ENCODE measurements around the gene CAV3. TPM values are rescaled to one million over a fixed set of nuclear protein-coding genes. Genes with fewer than 3 reads are reported as not detected.

Gene CAV3
- total and polyA plus RNA-seq, 12 donors, result not detected

DNA sequence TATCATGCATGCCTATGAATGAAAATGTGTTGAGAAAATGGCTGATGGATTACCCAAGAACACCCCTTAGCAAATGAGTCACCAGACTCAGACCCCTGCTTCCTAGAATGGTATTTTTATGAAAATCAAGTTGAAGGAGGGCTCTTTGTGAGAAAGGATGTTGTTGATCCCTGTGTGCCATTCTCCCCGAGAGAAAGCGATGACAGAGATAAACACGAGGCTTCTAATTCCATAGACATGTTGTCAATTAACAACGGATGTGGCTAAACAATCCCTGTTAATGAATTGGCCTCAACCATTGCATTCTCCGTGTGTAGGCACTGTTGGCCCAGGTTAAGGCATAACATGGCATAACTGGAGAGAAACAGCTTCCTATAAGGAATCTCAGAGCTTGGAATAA, 41.6 kb downstream of the CAV3 start:
- intact Hi-C loops (cut with DNase I), result no loop called here
- H3K9me3 ChIP-seq (replicated peaks in 1 of 3), result no peaks in the 10 kb centered on the region
- H3K27ac ChIP-seq, result no peak overlapping the region
- WGBS, 4 donors, result 85 to 91% (median 87%) methylated on average over 5 of the region's 5 CpGs
- no peaks in the 10 kb centered on the region for H3K4me1 ChIP-seq (replicated peaks in 1 of 2)
- DNase-seq, result no peak
- H3K4me3 ChIP-seq, result no peak overlapping the region
- peaks cover 4% of the 10 kb centered on the region for H3K27me3 ChIP-seq
- no peak for TF ChIP-seq POLR2A (IDR thresholded peaks at IDR 0.05)
- TF ChIP-seq, protein P1, sequence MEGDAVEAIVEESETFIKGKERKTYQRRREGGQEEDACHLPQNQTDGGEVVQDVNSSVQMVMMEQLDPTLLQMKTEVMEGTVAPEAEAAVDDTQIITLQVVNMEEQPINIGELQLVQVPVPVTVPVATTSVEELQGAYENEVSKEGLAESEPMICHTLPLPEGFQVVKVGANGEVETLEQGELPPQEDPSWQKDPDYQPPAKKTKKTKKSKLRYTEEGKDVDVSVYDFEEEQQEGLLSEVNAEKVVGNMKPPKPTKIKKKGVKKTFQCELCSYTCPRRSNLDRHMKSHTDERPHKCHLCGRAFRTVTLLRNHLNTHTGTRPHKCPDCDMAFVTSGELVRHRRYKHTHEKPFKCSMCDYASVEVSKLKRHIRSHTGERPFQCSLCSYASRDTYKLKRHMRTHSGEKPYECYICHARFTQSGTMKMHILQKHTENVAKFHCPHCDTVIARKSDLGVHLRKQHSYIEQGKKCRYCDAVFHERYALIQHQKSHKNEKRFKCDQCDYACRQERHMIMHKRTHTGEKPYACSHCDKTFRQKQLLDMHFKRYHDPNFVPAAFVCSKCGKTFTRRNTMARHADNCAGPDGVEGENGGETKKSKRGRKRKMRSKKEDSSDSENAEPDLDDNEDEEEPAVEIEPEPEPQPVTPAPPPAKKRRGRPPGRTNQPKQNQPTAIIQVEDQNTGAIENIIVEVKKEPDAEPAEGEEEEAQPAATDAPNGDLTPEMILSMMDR (IDR thresholded peaks at IDR 0.05), result no peak
- H3K36me3 ChIP-seq (replicated peaks in 1 of 2), result no peaks in the 10 kb centered on the region

DNA sequence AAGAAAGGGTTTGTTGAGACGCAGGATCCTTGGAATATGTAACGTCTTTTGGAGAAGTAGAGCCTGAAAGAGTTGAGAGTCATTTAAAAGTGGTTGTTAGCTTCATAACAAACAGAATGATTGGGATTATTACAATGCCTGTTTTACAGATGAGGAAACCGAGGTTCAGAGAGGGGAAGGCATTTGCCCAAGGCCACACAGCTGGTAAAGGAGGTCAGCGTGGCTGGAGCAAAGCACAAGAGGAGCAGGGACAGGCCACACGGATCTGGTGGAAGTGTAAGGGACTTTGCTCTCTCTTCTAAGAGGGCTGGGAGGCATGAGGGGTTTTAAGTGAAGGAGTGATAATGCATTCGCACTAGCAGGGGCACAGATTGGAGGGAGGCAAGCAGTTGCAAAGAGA, 42.0 kb downstream of the CAV3 start:
- intact Hi-C loops (cut with DNase I), result no loop called here
- TF ChIP-seq, protein P1 (IDR thresholded peaks at IDR 0.05), result no peak
- no peak for TF ChIP-seq POLR2A (IDR thresholded peaks at IDR 0.05)
- no peak overlapping the region for H3K4me3 ChIP-seq
- H3K9me3 ChIP-seq (replicated peaks in 1 of 3), result no peaks in the 10 kb centered on the region
- H3K27me3 ChIP-seq, result no peaks in the 10 kb centered on the region
- DNase-seq, result no peak
- H3K36me3 ChIP-seq (replicated peaks in 1 of 2), result no peaks in the 10 kb centered on the region
- no peak overlapping the region for H3K27ac ChIP-seq
- 79 to 93% (median 80%) methylated on average over 6 of the region's 6 CpGs for WGBS, 4 donors
- H3K4me1 ChIP-seq (replicated peaks in 1 of 2), result no peaks in the 10 kb centered on the region

DNA sequence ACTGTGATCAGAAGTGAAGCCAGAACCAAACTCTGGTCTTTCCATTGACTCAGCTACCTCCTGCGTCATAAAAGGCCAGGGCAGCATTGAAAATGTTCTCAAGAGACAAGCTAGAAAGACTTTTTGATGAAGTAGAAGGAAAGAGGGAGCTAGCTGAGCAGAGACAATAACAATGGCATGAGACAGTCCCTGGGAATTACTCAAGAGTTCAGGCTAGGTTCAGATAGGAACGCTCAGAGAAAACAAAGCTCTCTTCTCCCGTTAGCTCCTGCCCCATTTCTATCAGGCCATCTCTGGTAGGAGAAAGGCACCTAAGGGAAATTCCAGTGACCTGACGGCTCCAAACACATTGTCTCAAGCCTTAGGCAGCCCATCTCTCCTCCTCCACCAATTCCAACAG, 42.8 kb downstream of the CAV3 start:
- no peak overlapping the region for H3K4me3 ChIP-seq
- 56 to 78% (median 68%) methylated on average over 4 of the region's 4 CpGs for WGBS, 4 donors
- DNase-seq, result no peak

DNA sequence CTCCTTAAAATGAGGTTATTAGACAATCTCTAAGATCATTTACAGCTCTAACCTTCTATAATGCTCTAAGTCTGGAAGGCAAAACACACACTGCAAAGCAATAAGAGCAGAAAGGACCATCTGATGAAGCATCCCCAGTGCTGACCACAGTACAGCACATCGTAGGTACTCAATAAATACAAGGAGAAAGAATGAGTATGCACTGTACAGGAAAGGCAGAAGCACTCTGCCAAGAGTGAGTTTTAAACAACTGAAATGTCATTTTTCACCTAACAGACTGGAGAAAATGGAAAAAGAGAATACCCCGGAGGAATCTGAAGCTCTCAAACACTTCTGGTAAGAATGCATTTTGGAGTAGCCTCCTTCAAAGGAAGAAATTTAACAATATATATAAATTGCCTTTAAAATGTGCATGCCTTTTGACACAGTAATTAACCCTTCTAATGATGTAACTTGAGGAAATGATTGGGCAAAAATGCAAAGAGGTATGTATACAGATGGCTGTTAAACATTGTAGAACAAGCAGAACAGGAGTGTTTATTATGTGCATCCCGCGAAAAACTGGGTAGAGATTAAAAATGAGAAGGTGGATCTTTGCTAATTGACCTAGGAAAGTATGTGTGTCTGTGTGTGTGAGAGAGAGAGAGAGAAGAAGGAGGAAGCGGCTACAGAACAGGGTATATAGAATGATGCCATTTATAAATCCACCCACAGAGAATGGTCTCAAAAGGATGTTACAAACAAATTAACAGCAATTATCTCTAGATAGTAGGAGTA, 43.8 kb downstream of the CAV3 start:
- intact Hi-C loops (cut with DNase I), result no loop called here
- Histone ChIP-seq H3K27ac (no peak overlapping the region), H3K36me3 (replicated peaks in 1 of 2) (no peaks in the 10 kb centered on the region), H3K4me3 (no peak overlapping the region), H3K9me3 (replicated peaks in 1 of 3) (no peaks in the 10 kb centered on the region), H3K4me1 (replicated peaks in 1 of 2) (no peaks in the 10 kb centered on the region), H3K27me3 (no peaks in the 10 kb centered on the region)
- WGBS, 4 donors, result 77 to 90% (median 78%) methylated on average over 5 of the region's 5 CpGs
- TF ChIP-seq, protein P1 (IDR thresholded peaks at IDR 0.05), result no peak
- TF ChIP-seq POLR2A (IDR thresholded peaks at IDR 0.05), result no peak
- no peak for DNase-seq

More for the DNA sequence above, 42.8 kb downstream of the CAV3 start:
- Histone ChIP-seq H3K36me3 (replicated peaks in 1 of 2) (no peaks in the 10 kb centered on the region), H3K27ac (no peak overlapping the region), H3K9me3 (replicated peaks in 1 of 3) (no peaks in the 10 kb centered on the region), H3K4me1 (replicated peaks in 1 of 2) (no peaks in the 10 kb centered on the region), H3K27me3 (no peaks in the 10 kb centered on the region)
- intact Hi-C loops (cut with DNase I), result no loop called here
- TF ChIP-seq, protein P1 (IDR thresholded peaks at IDR 0.05), result no peak
- no peak for TF ChIP-seq POLR2A (IDR thresholded peaks at IDR 0.05)
